ENCODE results near the gene ST6GAL1. TPM values are rescaled to one million over a fixed set of nuclear protein-coding genes. Genes with fewer than 3 reads are reported as not detected.

ST6GAL1 gene
- total RNA-seq, 1 donor from 2014 or later = 84.3 TPM

- Histone ChIP-seq H3K36me3 (no peaks in the 10 kb centered on the region), H3K4me3 (peak overlapping the region; percentile 92), H3K27me3 (ENCODE audit: low read depth) (no peaks in the 10 kb centered on the region), H3K27ac (replicated peaks) (peak overlapping the region; percentile 98), H3K4me1 (peaks cover 56% of the 10 kb centered on the region), H3K9me3 (replicated peaks) (no peaks in the 10 kb centered on the region)
- DNase-seq = no peak
- TF ChIP-seq CTCF (IDR thresholded peaks at IDR 0.05; ENCODE audit: borderline replicate concordance) = no peak
- intact Hi-C loops (cut with micrococcal nuclease) = loop anchor here (10.0 kb wide), 1 partner anchor 74 kb away; no protein-coding TSS in a partner anchor
Observed at GRCh38 chr3:186929186-186929585, 1.1 kb upstream of the ST6GAL1 start.

GRCh38 chr3:186929685-186930084 lies 641 bp upstream of the ST6GAL1 start:
- no peak for TF ChIP-seq CTCF (IDR thresholded peaks at IDR 0.05; ENCODE audit: borderline replicate concordance)
- no peaks in the 10 kb centered on the region for H3K9me3 ChIP-seq (replicated peaks)
- H3K4me1 ChIP-seq = peaks cover 60% of the 10 kb centered on the region
- no peaks in the 10 kb centered on the region for H3K27me3 ChIP-seq (ENCODE audit: low read depth)
- peak overlapping the region; percentile 98 for H3K27ac ChIP-seq (replicated peaks)
- no peak for DNase-seq
- no peaks in the 10 kb centered on the region for H3K36me3 ChIP-seq
- peak overlapping the region; percentile 92 for H3K4me3 ChIP-seq
- intact Hi-C loops (cut with micrococcal nuclease) = loop anchor here (5.0 to 10.0 kb wide), 2 partner anchors 48 to 75 kb away; no protein-coding TSS in a partner anchor

GRCh38 chr3:186930641-186931531 lies 560 bp downstream of the ST6GAL1 start:
- H3K27ac ChIP-seq (replicated peaks) = peak overlapping the region; percentile 98
- no peaks in the 10 kb centered on the region for H3K27me3 ChIP-seq (ENCODE audit: low read depth)
- peak overlapping the region; percentile 92 for H3K4me3 ChIP-seq
- intact Hi-C loops (cut with micrococcal nuclease) = loop anchor here (5.0 kb wide), 1 partner anchor 46 kb away; no protein-coding TSS in a partner anchor
- H3K36me3 ChIP-seq = no peaks in the 10 kb centered on the region
- TF ChIP-seq CTCF (IDR thresholded peaks at IDR 0.05; ENCODE audit: borderline replicate concordance) = peak; percentile 38
- H3K4me1 ChIP-seq = peaks cover 68% of the 10 kb centered on the region
- DNase-seq = peak; percentile 75
- no peaks in the 10 kb centered on the region for H3K9me3 ChIP-seq (replicated peaks)

GRCh38 chr3:186931532-186932280 lies 1.4 kb downstream of the ST6GAL1 start:
- peak; percentile 61 for DNase-seq
- Histone ChIP-seq H3K4me1 (peaks cover 74% of the 10 kb centered on the region), H3K27me3 (ENCODE audit: low read depth) (no peaks in the 10 kb centered on the region), H3K36me3 (no peaks in the 10 kb centered on the region), H3K9me3 (replicated peaks) (no peaks in the 10 kb centered on the region), H3K27ac (replicated peaks) (peak overlapping the region; percentile 98), H3K4me3 (peak overlapping the region; percentile 92)
- TF ChIP-seq CTCF (IDR thresholded peaks at IDR 0.05; ENCODE audit: borderline replicate concordance) = no peak
- intact Hi-C loops (cut with micrococcal nuclease) = loop anchor here (5.0 kb wide), 1 partner anchor 46 kb away; no protein-coding TSS in a partner anchor
